ENCODE results near the gene FSTL4.
"Not testable (repeated sequence)": the region's sequence is repeated elsewhere in the genome, so short reads cannot be mapped to it uniquely, and the experiment has no call there.

Gene FSTL4

DNA sequence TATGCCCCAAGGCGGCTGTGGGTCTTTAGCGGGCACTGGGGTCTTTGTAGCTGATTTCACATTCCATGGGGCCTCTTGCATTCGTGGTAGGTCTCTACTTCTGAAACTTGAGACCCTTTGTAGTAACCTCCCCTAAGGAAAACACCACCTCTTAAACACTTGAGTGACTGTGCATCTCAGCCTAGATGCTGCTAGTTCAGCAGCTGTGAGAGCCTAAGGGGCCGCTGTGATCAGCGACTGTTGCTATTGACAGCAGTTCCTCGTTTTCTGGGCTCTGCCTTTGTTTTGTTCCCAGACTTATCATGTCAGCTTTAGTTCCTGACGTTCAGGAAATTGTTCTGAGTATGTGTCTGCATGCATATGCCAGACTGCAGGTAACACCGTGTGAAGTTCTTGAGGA lies 389.4 kb downstream of the FSTL4 start:
- no peaks in the 10 kb centered on the region for H3K27me3 ChIP-seq (ENCODE audit: insufficient read depth, poor library complexity, severe bottlenecking)
- H3K36me3 ChIP-seq (ENCODE audit: low read depth) = no peaks in the 10 kb centered on the region
- ATAC-seq (ENCODE audit: low read depth) = no peak
- H3K27ac ChIP-seq (ENCODE audit: poor library complexity, severe bottlenecking) = no peak overlapping the region
- DNase-seq (ENCODE audit: low spot score) = no peak
- TF ChIP-seq, protein P1, sequence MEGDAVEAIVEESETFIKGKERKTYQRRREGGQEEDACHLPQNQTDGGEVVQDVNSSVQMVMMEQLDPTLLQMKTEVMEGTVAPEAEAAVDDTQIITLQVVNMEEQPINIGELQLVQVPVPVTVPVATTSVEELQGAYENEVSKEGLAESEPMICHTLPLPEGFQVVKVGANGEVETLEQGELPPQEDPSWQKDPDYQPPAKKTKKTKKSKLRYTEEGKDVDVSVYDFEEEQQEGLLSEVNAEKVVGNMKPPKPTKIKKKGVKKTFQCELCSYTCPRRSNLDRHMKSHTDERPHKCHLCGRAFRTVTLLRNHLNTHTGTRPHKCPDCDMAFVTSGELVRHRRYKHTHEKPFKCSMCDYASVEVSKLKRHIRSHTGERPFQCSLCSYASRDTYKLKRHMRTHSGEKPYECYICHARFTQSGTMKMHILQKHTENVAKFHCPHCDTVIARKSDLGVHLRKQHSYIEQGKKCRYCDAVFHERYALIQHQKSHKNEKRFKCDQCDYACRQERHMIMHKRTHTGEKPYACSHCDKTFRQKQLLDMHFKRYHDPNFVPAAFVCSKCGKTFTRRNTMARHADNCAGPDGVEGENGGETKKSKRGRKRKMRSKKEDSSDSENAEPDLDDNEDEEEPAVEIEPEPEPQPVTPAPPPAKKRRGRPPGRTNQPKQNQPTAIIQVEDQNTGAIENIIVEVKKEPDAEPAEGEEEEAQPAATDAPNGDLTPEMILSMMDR (IDR thresholded peaks at IDR 0.05; ENCODE audit: poor library complexity, severe bottlenecking) = no peak
- H3K9me3 ChIP-seq (ENCODE audit: severe bottlenecking) = no peaks in the 10 kb centered on the region
- peaks cover 27% of the 10 kb centered on the region for H3K4me1 ChIP-seq (ENCODE audit: insufficient read depth, poor library complexity, severe bottlenecking)
- H3K4me3 ChIP-seq (ENCODE audit: severe bottlenecking) = no peak overlapping the region

DNA sequence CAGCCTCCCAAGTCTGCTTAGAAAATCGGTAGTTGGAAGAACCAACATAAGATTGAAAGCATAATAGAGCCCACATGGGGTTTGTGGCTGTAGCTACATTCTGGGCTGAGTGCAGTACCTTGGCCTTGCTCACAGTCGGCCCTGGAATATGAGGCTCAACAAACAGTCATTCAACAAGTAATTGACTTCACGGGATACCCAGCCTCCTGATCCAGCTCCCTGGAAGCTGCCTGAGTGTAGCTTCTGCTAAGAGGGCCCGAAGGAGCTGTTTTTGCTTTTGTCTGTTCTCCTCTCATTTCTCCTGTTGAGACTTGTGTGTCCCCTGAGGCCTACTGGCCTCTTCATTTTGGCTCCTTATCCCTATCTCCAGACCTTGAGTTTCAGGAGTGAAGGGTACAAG lies 389.8 kb downstream of the FSTL4 start:
- no peak for ATAC-seq (ENCODE audit: low read depth)
- Histone ChIP-seq H3K27ac (ENCODE audit: poor library complexity, severe bottlenecking) (no peak overlapping the region), H3K36me3 (ENCODE audit: low read depth) (no peaks in the 10 kb centered on the region), H3K4me3 (ENCODE audit: severe bottlenecking) (no peak overlapping the region), H3K9me3 (ENCODE audit: severe bottlenecking) (no peaks in the 10 kb centered on the region), H3K4me1 (ENCODE audit: insufficient read depth, poor library complexity, severe bottlenecking) (peaks cover 22% of the 10 kb centered on the region), H3K27me3 (ENCODE audit: insufficient read depth, poor library complexity, severe bottlenecking) (no peaks in the 10 kb centered on the region)
- TF ChIP-seq, protein P1 (IDR thresholded peaks at IDR 0.05; ENCODE audit: poor library complexity, severe bottlenecking) = no peak
- DNase-seq (ENCODE audit: low spot score) = no peak

DNA sequence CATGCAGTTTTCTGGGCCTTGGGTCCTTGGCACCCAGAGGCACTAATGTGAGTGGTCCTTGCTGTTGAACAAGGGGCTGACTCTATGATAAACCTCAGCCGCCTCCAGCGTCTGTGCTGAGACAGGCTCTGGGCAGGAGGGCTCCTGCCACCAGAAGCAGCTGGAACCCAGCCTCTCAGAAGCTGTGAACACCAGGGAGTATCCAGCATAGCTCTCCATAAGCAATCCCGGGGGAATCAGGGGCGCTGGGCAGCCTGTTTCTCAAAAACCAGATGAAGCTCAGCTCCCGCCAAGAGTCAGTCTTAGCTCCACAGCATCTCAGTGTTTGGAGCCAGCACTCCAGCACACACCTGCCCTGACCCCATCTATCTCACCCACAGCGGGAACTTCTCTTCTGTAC lies 390.3 kb downstream of the FSTL4 start:
- no peaks in the 10 kb centered on the region for H3K36me3 ChIP-seq (ENCODE audit: low read depth)
- ATAC-seq (ENCODE audit: low read depth) (no peak), DNase-seq (ENCODE audit: low spot score) (no peak)
- H3K27me3 ChIP-seq (ENCODE audit: insufficient read depth, poor library complexity, severe bottlenecking) = no peaks in the 10 kb centered on the region
- no peak overlapping the region for H3K4me3 ChIP-seq (ENCODE audit: severe bottlenecking)
- no peak overlapping the region for H3K27ac ChIP-seq (ENCODE audit: poor library complexity, severe bottlenecking)
- H3K4me1 ChIP-seq (ENCODE audit: insufficient read depth, poor library complexity, severe bottlenecking) = peaks cover 17% of the 10 kb centered on the region
- TF ChIP-seq, protein P1 (IDR thresholded peaks at IDR 0.05; ENCODE audit: poor library complexity, severe bottlenecking) = no peak
- no peaks in the 10 kb centered on the region for H3K9me3 ChIP-seq (ENCODE audit: severe bottlenecking)

DNA sequence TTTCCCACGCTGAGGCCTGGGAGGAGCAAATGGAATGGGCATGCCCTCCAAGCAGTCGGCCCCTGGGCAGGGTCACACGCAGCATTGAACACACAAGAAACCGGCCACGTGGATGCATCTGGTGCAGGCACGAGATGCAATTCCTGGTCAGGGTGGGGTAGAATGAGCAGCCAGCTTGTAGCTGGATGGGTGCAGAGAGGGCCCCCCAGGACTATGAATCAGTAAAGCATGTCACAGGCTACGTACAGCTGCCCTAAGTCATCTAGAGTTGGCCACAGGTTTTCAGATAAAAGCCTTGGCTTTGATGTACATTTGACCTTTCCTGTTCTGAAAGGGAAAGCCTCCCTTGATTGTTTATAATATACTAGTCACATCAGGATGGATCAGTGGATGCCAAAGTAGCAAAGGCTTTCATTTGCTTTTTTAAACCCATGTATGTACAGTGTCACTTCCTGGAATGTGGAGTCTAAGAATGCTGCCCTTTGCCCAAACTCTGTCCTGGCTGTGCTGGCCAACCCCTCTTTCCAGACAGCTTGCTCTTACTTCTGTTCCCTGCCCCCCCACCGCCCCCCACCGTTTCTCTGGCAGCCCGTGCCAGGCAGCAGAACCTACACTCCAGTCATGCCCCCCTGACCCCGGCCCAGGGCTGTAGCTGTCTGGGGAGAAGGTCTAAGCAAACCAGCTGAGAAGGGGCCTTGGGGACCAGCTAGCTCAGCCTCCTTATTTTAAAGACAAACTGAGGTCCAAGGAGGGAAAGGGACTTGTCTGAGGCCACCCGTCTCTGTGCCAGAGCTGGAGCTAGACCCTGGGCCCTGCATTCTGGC lies 391.3 kb downstream of the FSTL4 start:
- TF ChIP-seq, protein P1 (IDR thresholded peaks at IDR 0.05; ENCODE audit: poor library complexity, severe bottlenecking) = no peak
- H3K36me3 ChIP-seq (ENCODE audit: low read depth) = no peaks in the 10 kb centered on the region
- H3K9me3 ChIP-seq (ENCODE audit: severe bottlenecking) = no peaks in the 10 kb centered on the region
- no peak overlapping the region for H3K4me3 ChIP-seq (ENCODE audit: severe bottlenecking)
- peaks cover 8% of the 10 kb centered on the region for H3K4me1 ChIP-seq (ENCODE audit: insufficient read depth, poor library complexity, severe bottlenecking)
- H3K27me3 ChIP-seq (ENCODE audit: insufficient read depth, poor library complexity, severe bottlenecking) = no peaks in the 10 kb centered on the region
- H3K27ac ChIP-seq (ENCODE audit: poor library complexity, severe bottlenecking) = no peak overlapping the region
- ATAC-seq (ENCODE audit: low read depth) (no peak), DNase-seq (ENCODE audit: low spot score) (no peak)

DNA sequence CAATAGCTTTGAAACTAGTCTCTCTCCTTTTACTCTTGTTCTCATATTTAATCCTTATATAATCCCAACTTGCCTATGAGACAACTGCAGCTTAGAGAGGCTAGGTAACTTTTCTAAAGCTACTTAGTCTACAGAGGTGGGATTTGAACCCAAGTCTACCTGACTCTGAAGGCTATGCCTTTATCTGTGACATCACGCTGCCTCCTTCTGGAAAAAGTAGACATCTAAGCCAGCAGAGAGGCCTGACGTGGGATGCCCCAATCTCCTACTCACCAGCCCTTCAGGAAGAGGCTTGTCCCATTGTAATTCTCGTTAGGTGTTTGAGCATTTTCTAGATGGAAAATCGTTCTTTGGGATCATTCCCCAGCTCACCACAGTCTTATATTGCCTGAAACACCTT lies 393.0 kb downstream of the FSTL4 start:
- Histone ChIP-seq H3K27ac (ENCODE audit: poor library complexity, severe bottlenecking) (no peak overlapping the region), H3K27me3 (ENCODE audit: insufficient read depth, poor library complexity, severe bottlenecking) (no peaks in the 10 kb centered on the region), H3K36me3 (ENCODE audit: low read depth) (no peaks in the 10 kb centered on the region), H3K9me3 (ENCODE audit: severe bottlenecking) (no peaks in the 10 kb centered on the region), H3K4me1 (ENCODE audit: insufficient read depth, poor library complexity, severe bottlenecking) (no peaks in the 10 kb centered on the region), H3K4me3 (ENCODE audit: severe bottlenecking) (no peak overlapping the region)
- TF ChIP-seq, protein P1 (IDR thresholded peaks at IDR 0.05; ENCODE audit: poor library complexity, severe bottlenecking) = no peak
- ATAC-seq (ENCODE audit: low read depth) (no peak), DNase-seq (ENCODE audit: low spot score) (no peak)

DNA sequence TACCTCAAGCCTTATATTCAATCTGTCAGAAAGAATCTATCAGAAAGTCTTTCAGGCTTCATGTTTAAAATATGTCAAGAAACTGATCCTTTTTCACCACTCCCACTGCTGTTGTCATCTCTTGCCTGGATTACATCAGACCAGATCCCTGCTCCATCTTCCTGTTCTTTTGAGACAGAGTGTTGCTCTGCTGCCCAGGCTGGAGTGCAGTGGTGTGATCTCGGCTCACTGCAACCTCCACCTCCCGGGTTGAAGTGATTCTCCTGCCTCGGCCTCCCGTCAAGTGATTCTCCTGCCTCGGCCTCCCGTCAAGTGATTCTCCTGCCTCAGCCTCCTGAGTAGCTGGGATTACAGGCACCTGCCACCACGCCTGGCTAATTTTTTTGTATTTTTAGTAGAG lies 396.2 kb downstream of the FSTL4 start:
- not testable (repeated sequence) for H3K9me3 ChIP-seq (ENCODE audit: severe bottlenecking); DNase-seq (ENCODE audit: low spot score); H3K36me3 ChIP-seq (ENCODE audit: low read depth); H3K27me3 ChIP-seq (ENCODE audit: insufficient read depth, poor library complexity, severe bottlenecking); ATAC-seq (ENCODE audit: low read depth); H3K4me1 ChIP-seq (ENCODE audit: insufficient read depth, poor library complexity, severe bottlenecking); H3K4me3 ChIP-seq (ENCODE audit: severe bottlenecking); H3K27ac ChIP-seq (ENCODE audit: poor library complexity, severe bottlenecking)

Data from RWPE2 (cell line).